ENCODE data around the gene NCKAP5L.

Gene NCKAP5L

GRCh38 chr12:49792976-49793580 lies 35.1 kb downstream of the NCKAP5L start:
- Histone ChIP-seq H2AFZ (ENCODE audit: low read length) (no peak overlapping the region), H3K9me3 (ENCODE audit: insufficient read depth, low read depth, low read length) (no peaks in the 10 kb centered on the region), H3K36me3 (ENCODE audit: insufficient read depth, low read length) (peaks cover 20% of the 10 kb centered on the region; the same call in 1 of the 2 replicates), H3K9ac (ENCODE audit: low read depth, low read length, poor library complexity, severe bottlenecking) (no peak overlapping the region), H3K79me2 (ENCODE audit: insufficient read depth, low read length) (no peaks in the 10 kb centered on the region), H3K4me1 (ENCODE audit: insufficient read depth, low read length, poor library complexity, severe bottlenecking) (no peaks in the 10 kb centered on the region), H3K27me3 (ENCODE audit: insufficient read depth, low read length, poor library complexity, severe bottlenecking) (no peaks in the 10 kb centered on the region), H3K4me2 (ENCODE audit: low read depth, low read length, poor library complexity, severe bottlenecking) (no peak overlapping the region), H3K4me3 (ENCODE audit: low read length, poor library complexity, severe bottlenecking) (no peak overlapping the region), H3F3A (ENCODE audit: low read depth) (no peaks in the 10 kb centered on the region), H4K20me1 (ENCODE audit: insufficient read depth, low read length, poor library complexity, severe bottlenecking) (no peaks in the 10 kb centered on the region), H3K9me2 (replicated peaks; ENCODE audit: low read depth, low read length) (no peaks in the 10 kb centered on the region)
- no peak for TF ChIP-seq CTCF (conservative IDR thresholded peaks at IDR 0.05; ENCODE audit: low read length)
- no peak for TF ChIP-seq EZH2phosphoT487 (IDR thresholded peaks at IDR 0.05; ENCODE audit: borderline replicate concordance)

GRCh38 chr12:49792181-49792970 lies 35.8 kb downstream of the NCKAP5L start:
- H3K9ac ChIP-seq (ENCODE audit: low read depth, low read length, poor library complexity, severe bottlenecking) = no peak overlapping the region
- H3K9me2 ChIP-seq (replicated peaks; ENCODE audit: low read depth, low read length) = no peaks in the 10 kb centered on the region
- H3F3A ChIP-seq (ENCODE audit: low read depth) = no peaks in the 10 kb centered on the region
- no peaks in the 10 kb centered on the region for H3K27me3 ChIP-seq (ENCODE audit: insufficient read depth, low read length, poor library complexity, severe bottlenecking)
- no peak overlapping the region for H3K4me3 ChIP-seq (ENCODE audit: low read length, poor library complexity, severe bottlenecking)
- no peak overlapping the region for H2AFZ ChIP-seq (ENCODE audit: low read length)
- H3K36me3 ChIP-seq (ENCODE audit: insufficient read depth, low read length) = peaks cover 13% of the 10 kb centered on the region; the same call in 1 of the 2 replicates
- no peak overlapping the region for H3K4me2 ChIP-seq (ENCODE audit: low read depth, low read length, poor library complexity, severe bottlenecking)
- H3K4me1 ChIP-seq (ENCODE audit: insufficient read depth, low read length, poor library complexity, severe bottlenecking) = no peaks in the 10 kb centered on the region
- H4K20me1 ChIP-seq (ENCODE audit: insufficient read depth, low read length, poor library complexity, severe bottlenecking) = no peaks in the 10 kb centered on the region
- no peak for TF ChIP-seq EZH2phosphoT487 (IDR thresholded peaks at IDR 0.05; ENCODE audit: borderline replicate concordance)
- TF ChIP-seq CTCF (conservative IDR thresholded peaks at IDR 0.05; ENCODE audit: low read length) = no peak
- no peaks in the 10 kb centered on the region for H3K9me3 ChIP-seq (ENCODE audit: insufficient read depth, low read depth, low read length)
- H3K79me2 ChIP-seq (ENCODE audit: insufficient read depth, low read length) = no peaks in the 10 kb centered on the region

- TF ChIP-seq EZH2phosphoT487 (IDR thresholded peaks at IDR 0.05; ENCODE audit: borderline replicate concordance) (no peak), CTCF (conservative IDR thresholded peaks at IDR 0.05; ENCODE audit: low read length) (no peak)
Observed at GRCh38 chr12:49791700-49792099, 36.5 kb downstream of the NCKAP5L start.

More at GRCh38 chr12:49791700-49792099, 36.5 kb downstream of the NCKAP5L start:
- Histone ChIP-seq H3K4me3 (ENCODE audit: low read length, poor library complexity, severe bottlenecking) (no peak overlapping the region), H2AFZ (ENCODE audit: low read length) (no peak overlapping the region), H3K9me2 (replicated peaks; ENCODE audit: low read depth, low read length) (no peaks in the 10 kb centered on the region), H3K4me1 (ENCODE audit: insufficient read depth, low read length, poor library complexity, severe bottlenecking) (no peaks in the 10 kb centered on the region), H3F3A (ENCODE audit: low read depth) (no peaks in the 10 kb centered on the region), H3K4me2 (ENCODE audit: low read depth, low read length, poor library complexity, severe bottlenecking) (no peak overlapping the region), H3K27me3 (ENCODE audit: insufficient read depth, low read length, poor library complexity, severe bottlenecking) (no peaks in the 10 kb centered on the region), H3K36me3 (ENCODE audit: insufficient read depth, low read length) (peaks cover 6% of the 10 kb centered on the region; the same call in 1 of the 2 replicates), H3K9me3 (ENCODE audit: insufficient read depth, low read depth, low read length) (no peaks in the 10 kb centered on the region), H3K79me2 (ENCODE audit: insufficient read depth, low read length) (no peaks in the 10 kb centered on the region), H3K9ac (ENCODE audit: low read depth, low read length, poor library complexity, severe bottlenecking) (no peak overlapping the region), H4K20me1 (ENCODE audit: insufficient read depth, low read length, poor library complexity, severe bottlenecking) (no peaks in the 10 kb centered on the region)
